H9 (cell line): Measurements from ENCODE around the gene AQP7. TPM values are rescaled to one million over a fixed set of nuclear protein-coding genes. Genes with fewer than 3 reads are reported as not detected.

Source experiments
- DNase-seq: peaks from one replicate; pipeline ENCODE4 v3.0.0-alpha.2; 2017
- H2AFZ ChIP-seq: one replicate; pipeline ENCODE4 v1.6.1; 2013; ENCODE audit warnings: mild to moderate bottlenecking, low read length, control low read depth, moderate library complexity
- H2AK5ac ChIP-seq: 2 replicates; pipeline ENCODE4 v1.6.1; 2013; ENCODE audit warnings: low read length, control low read depth, mixed read lengths; ENCODE audit not compliant: insufficient read length
- H2BK120ac ChIP-seq: one replicate; pipeline ENCODE4 v1.6.1; 2013; ENCODE audit warnings: low read depth, mild to moderate bottlenecking, low read length, control low read depth, inconsistent platforms; ENCODE audit not compliant: poor library complexity, severe bottlenecking
- H2BK12ac ChIP-seq: 2 replicates; pipeline ENCODE4 v1.6.1; 2013; ENCODE audit warnings: low read length, control low read depth, mixed read lengths, low read depth; ENCODE audit not compliant: insufficient read length
- H2BK15ac ChIP-seq: 2 replicates; pipeline ENCODE4 v1.6.1; 2013; ENCODE audit warnings: low read depth, low read length, control low read depth
- H2BK20ac ChIP-seq: one replicate; pipeline ENCODE4 v1.6.1; 2013; ENCODE audit warnings: low read depth, mild to moderate bottlenecking, low read length, control low read depth, inconsistent platforms; ENCODE audit not compliant: poor library complexity, severe bottlenecking
- H2BK5ac ChIP-seq: 2 replicates; pipeline ENCODE4 v1.6.1; 2013; ENCODE audit warnings: low read length, control low read depth, mixed read lengths; ENCODE audit not compliant: insufficient read length
- H3K14ac ChIP-seq: 2 replicates; pipeline ENCODE4 v1.6.1; 2013; ENCODE audit warnings: low read length, control low read depth; ENCODE audit not compliant: insufficient read depth
- H3K18ac ChIP-seq: 2 replicates; pipeline ENCODE4 v1.6.1; 2013; ENCODE audit warnings: low read depth, mild to moderate bottlenecking, mixed read lengths, low read length, control low read depth; ENCODE audit not compliant: insufficient read length
- H3K23ac ChIP-seq: 2 replicates; pipeline ENCODE4 v1.6.1; 2013; ENCODE audit warnings: low read length, control low read depth, mixed read lengths, low read depth; ENCODE audit not compliant: insufficient read length
- H3K23me2 ChIP-seq: 2 replicates; pipeline ENCODE4 v1.6.1; 2013; ENCODE audit warnings: low read depth, mild to moderate bottlenecking, mixed read lengths, low read length, control low read depth; ENCODE audit not compliant: insufficient read length, poor library complexity, severe bottlenecking
- H3K27ac ChIP-seq: 2 replicates; pipeline ENCODE4 v1.5.1; 2013; ENCODE audit warnings: low read length, control low read depth, mixed read lengths, low read depth; ENCODE audit not compliant: insufficient read length
- H3K27me3 ChIP-seq: 2 replicates; pipeline ENCODE4 v1.6.1; 2013; ENCODE audit warnings: low read length, control low read depth, inconsistent platforms; ENCODE audit not compliant: insufficient read depth
- H3K4ac ChIP-seq: 2 replicates; pipeline ENCODE4 v1.6.1; 2013; ENCODE audit warnings: low read depth, mild to moderate bottlenecking, control low read depth, inconsistent platforms, low read length, moderate library complexity
- H3K4me1 ChIP-seq: 2 replicates; pipeline ENCODE4 v1.6.1; 2013; ENCODE audit warnings: low read length, control low read depth, inconsistent platforms; ENCODE audit not compliant: insufficient read depth
- H3K4me2 ChIP-seq: 2 replicates; pipeline ENCODE4 v1.6.1; 2013; ENCODE audit warnings: low read length, control low read depth, mixed read lengths; ENCODE audit not compliant: insufficient read length, insufficient read depth
- H3K56ac ChIP-seq: 2 replicates; pipeline ENCODE4 v1.6.1; 2013; ENCODE audit warnings: low read depth, mild to moderate bottlenecking, mixed read lengths, low read length, control low read depth; ENCODE audit not compliant: insufficient read length
- H3K79me1 ChIP-seq: 2 replicates; pipeline ENCODE4 v1.6.1; 2013; ENCODE audit warnings: low read depth, mild to moderate bottlenecking, moderate library complexity, low read length, control low read depth, inconsistent platforms; ENCODE audit not compliant: insufficient read depth, poor library complexity, severe bottlenecking
- H3K79me2 ChIP-seq: 2 replicates; pipeline ENCODE4 v1.6.1; 2013; ENCODE audit warnings: low read length, control low read depth, inconsistent platforms; ENCODE audit not compliant: insufficient read depth
- H3K9ac ChIP-seq: 2 replicates; pipeline ENCODE4 v1.6.1; 2013; ENCODE audit warnings: low read length, control low read depth, mixed read lengths; ENCODE audit not compliant: insufficient read length; ENCODE audit errors: extremely low read depth
- H3K9me3 ChIP-seq: one replicate; pipeline ENCODE4 v1.6.1; 2013; ENCODE audit warnings: low read depth, low read length, inconsistent platforms; ENCODE audit not compliant: control insufficient read depth
- H3T11ph ChIP-seq: one replicate; pipeline ENCODE4 v1.6.1; 2013; ENCODE audit warnings: mild to moderate bottlenecking, low read length, control low read depth, inconsistent platforms
- H4K20me1 ChIP-seq: one replicate; pipeline ENCODE4 v1.6.1; 2013; ENCODE audit not compliant: control insufficient read depth, insufficient read length, insufficient read depth
- H4K5ac ChIP-seq: 2 replicates; pipeline ENCODE4 v1.6.1; 2013; ENCODE audit warnings: low read depth, mild to moderate bottlenecking, mixed read lengths, low read length, control low read depth; ENCODE audit not compliant: insufficient read length
- H4K8ac ChIP-seq: replicated peaks from 2 replicates; pipeline ENCODE4 v1.6.1; 2013; ENCODE audit warnings: low read length, control low read depth, mixed read lengths, low read depth; ENCODE audit not compliant: insufficient read length
- H4K91ac ChIP-seq: 2 replicates; pipeline ENCODE4 v1.6.1; 2013; ENCODE audit warnings: low read depth, mild to moderate bottlenecking, moderate library complexity, mixed read lengths, low read length, control low read depth; ENCODE audit not compliant: insufficient read length
- H3K27ac Mint-ChIP-seq, 3 experiments: 2 replicates in 2 of 3; 3 replicates in 1 of 3; pipeline ENCODE4 v1.8.0; 2020 to 2021; ENCODE audit warnings: mixed read lengths in 3 of 3, mild to moderate bottlenecking in 1 of 3, moderate library complexity in 1 of 3
- H3K27me3 Mint-ChIP-seq: 2 replicates; pipeline ENCODE4 v1.8.0; 2021; ENCODE audit warnings: low read depth, mild to moderate bottlenecking, moderate library complexity, mixed read lengths
- H3K36me3 Mint-ChIP-seq, 3 experiments: 2 replicates in 2 of 3; 3 replicates in 1 of 3; pipeline ENCODE4 v1.8.0; 2020 to 2021; ENCODE audit warnings: low read depth in 3 of 3, mixed read lengths in 3 of 3; ENCODE audit not compliant: insufficient read depth in 1 of 3
- H3K4me1 Mint-ChIP-seq, 2 experiments: 2 replicates each; pipeline ENCODE4 v1.8.0; 2020; ENCODE audit warnings: mixed read lengths in 2 of 2
- H3K4me3 Mint-ChIP-seq, 2 experiments: 2 replicates in 1 of 2; 3 replicates in 1 of 2; pipeline ENCODE4 v1.8.0; 2020 to 2021; ENCODE audit warnings: mild to moderate bottlenecking in 2 of 2, mixed read lengths in 2 of 2, moderate library complexity in 1 of 2
- H3K9me3 Mint-ChIP-seq, 2 experiments: 2 replicates in 1 of 2; 3 replicates in 1 of 2; pipeline ENCODE4 v1.8.0; 2020; ENCODE audit warnings: mild to moderate bottlenecking in 2 of 2, mixed read lengths in 2 of 2, moderate library complexity in 1 of 2
- WGBS: extraction: QIAGEN DNeasy Blood & Tissue Kit; methylation state at CpG from one replicate; pipeline ENCODE4 v1.1.7; 2013; ENCODE audit warnings: missing lambda C conversion rate, low lambda C conversion rate, mixed read lengths; ENCODE audit not compliant: insufficient read length; ENCODE audit errors: extremely low coverage; 5-methylcytosine and 5-hydroxymethylcytosine counted together
- total RNA-seq: library from RNA; stranded (reverse); gene quantifications from 2 replicates; pipeline ENCODE4 v1.2.1, GENCODE V29; 2021
- TF ChIP-seq, protein P1 (sequence below): fragments of 200-600 bp; sonication (generic); conservative IDR thresholded peaks from 3 replicates; pipeline ENCODE4 v1.8.0; 2021; ENCODE audit warnings: antibody characterized with exemption, mild to moderate bottlenecking

AQP7 gene
- total RNA-seq, 1 experiment from 2014 or later, result not detected

DNA sequence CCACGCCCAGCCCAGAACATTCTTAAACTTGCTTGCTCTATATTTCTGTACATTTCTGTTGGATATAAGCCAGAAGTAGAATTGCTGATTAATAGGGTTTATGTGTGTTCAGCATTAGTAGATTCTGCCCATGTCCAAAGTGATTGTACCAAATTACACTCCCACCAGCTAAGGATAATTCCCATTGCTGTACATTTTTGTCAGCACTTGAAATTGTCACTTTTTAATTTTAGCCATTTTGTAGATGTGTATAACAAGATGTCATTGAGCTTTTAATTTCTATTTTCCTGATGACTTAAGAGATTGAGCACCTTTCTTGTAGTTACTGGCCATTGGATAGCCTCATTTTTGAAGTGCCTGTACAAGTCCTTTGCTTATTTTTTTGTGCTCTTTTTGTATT lies 46.4 kb downstream of the AQP7 start:
- no peak overlapping the region for H2BK5ac ChIP-seq
- no peak overlapping the region for H2BK120ac ChIP-seq
- H3K79me1 ChIP-seq, result no peaks in the 10 kb centered on the region
- Mint-ChIP-seq H3K4me3 (no peak overlapping the region), H3K36me3 (peaks cover 3 to 18% (median 6%) of the 10 kb centered on the region in 3 experiments; a peak in 3 of 7 replicates), H3K9me3 (no peaks in the 10 kb centered on the region), H3K4me1 (no peaks in the 10 kb centered on the region), H3K27me3 (no peaks in the 10 kb centered on the region), H3K27ac (no peak overlapping the region)
- no peak overlapping the region for H4K5ac ChIP-seq
- no peak overlapping the region for H4K8ac ChIP-seq
- no peak overlapping the region for H3K27ac ChIP-seq
- H2BK15ac ChIP-seq, result no peak overlapping the region
- TF ChIP-seq, protein P1, sequence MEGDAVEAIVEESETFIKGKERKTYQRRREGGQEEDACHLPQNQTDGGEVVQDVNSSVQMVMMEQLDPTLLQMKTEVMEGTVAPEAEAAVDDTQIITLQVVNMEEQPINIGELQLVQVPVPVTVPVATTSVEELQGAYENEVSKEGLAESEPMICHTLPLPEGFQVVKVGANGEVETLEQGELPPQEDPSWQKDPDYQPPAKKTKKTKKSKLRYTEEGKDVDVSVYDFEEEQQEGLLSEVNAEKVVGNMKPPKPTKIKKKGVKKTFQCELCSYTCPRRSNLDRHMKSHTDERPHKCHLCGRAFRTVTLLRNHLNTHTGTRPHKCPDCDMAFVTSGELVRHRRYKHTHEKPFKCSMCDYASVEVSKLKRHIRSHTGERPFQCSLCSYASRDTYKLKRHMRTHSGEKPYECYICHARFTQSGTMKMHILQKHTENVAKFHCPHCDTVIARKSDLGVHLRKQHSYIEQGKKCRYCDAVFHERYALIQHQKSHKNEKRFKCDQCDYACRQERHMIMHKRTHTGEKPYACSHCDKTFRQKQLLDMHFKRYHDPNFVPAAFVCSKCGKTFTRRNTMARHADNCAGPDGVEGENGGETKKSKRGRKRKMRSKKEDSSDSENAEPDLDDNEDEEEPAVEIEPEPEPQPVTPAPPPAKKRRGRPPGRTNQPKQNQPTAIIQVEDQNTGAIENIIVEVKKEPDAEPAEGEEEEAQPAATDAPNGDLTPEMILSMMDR, result no peak
- no peak overlapping the region for H4K91ac ChIP-seq
- H3K56ac ChIP-seq, result no peak overlapping the region
- no peaks in the 10 kb centered on the region for H3K23me2 ChIP-seq
- no peak for DNase-seq
- H3K9ac ChIP-seq, result no peak overlapping the region
- no peak overlapping the region for H2BK12ac ChIP-seq
- no CpG with 5 or more reads among the region's 1 CpG for WGBS
- H3K23ac ChIP-seq, result no peak overlapping the region
- H2AK5ac ChIP-seq, result no peak overlapping the region
- no peak overlapping the region for H3T11ph ChIP-seq
- H3K4me2 ChIP-seq, result no peak overlapping the region
- no peak overlapping the region for H2BK20ac ChIP-seq
- no peaks in the 10 kb centered on the region for H3K9me3 ChIP-seq
- H3K4me1 ChIP-seq, result no peaks in the 10 kb centered on the region
- no peaks in the 10 kb centered on the region for H3K27me3 ChIP-seq
- no peak overlapping the region for H3K14ac ChIP-seq
- no peak overlapping the region for H2AFZ ChIP-seq
- no peaks in the 10 kb centered on the region for H3K79me2 ChIP-seq
- H3K4ac ChIP-seq, result no peak overlapping the region
- no peaks in the 10 kb centered on the region for H4K20me1 ChIP-seq
- no peak overlapping the region for H3K18ac ChIP-seq
